Stimulated activated CD8-positive, alpha-beta memory T cell treated with anti-CD3 and anti-CD28 coated beads, Interleukin-7, amount 100 ng/mL, for 48 hours (primary cell): ENCODE data around the gene MCRIP1.

Experiments used
- DNase-seq, 2 donors: peaks; one replicate each; pipeline ENCODE4 v3.0.0-alpha.2; 2020; ENCODE audit warnings: low read depth in 1 of 2; ENCODE audit errors: extremely low read depth in 1 of 2

MCRIP1 gene, protein sequence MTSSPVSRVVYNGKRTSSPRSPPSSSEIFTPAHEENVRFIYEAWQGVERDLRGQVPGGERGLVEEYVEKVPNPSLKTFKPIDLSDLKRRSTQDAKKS

DNA sequence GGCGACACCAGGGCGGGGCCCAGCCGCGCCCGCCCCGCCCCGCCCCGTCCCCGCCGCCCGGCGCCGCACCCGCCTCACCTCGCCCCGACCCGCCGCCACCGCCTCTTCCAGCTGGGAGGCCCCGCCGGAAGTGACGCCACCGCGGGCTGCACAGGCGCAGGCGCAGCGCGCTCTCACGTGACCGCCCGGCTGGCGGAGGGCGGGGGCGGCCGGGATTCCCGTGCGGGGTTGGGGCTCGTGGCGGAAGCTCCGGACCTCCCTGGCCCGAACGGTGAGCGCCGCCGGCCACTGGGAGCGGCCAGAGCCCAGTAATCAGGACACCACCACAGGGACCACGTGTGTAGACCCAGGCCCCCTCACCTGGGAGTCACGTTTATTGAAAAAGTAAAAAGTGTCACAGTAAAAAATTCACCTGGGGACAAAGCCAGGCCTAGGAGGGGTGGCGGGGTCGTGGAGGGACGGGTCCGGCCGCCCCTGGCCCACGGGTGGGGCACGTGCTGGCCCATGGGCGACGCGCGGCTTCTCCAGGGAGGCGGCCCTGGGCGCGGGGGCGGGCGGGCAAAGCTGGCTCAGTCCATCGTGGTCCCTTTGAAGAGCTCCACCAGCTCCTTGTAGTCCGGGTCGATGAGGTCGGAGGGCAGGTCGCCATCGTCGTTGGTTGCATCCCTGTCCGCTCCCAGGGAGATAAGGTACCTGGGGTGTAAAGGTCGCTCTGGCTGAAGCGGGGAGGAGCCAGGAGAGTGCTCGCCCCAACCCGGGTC lies at the start of gene MCRIP1:
MCRIP1 (minus strand) TSS at position 132 of the 761 bp plus-strand sequence. CDS start 8,785 bp downstream, outside the sequence.
- DNase-seq = peak; percentile 93 to 97

DNA sequence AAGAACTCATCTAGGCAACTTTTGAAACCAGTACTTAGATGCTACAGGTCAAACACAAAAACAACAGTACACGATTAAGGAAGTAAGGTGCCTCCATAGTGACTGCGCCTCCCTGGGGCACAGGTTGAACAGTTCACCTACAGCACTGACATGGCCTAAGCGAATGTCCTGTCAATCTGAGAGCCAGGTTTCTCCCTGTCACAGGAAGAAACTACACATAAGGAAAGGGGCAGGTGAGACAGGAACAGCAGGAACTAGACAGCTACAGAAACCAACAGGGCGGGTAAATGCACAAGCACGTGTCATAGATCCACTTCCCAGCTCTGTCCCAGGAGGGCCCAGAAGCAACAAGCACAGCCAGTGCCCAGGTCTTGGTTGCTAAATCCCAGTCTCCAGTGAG lies 46.0 kb upstream of the MCRIP1 start:
- DNase-seq = no peak

DNA sequence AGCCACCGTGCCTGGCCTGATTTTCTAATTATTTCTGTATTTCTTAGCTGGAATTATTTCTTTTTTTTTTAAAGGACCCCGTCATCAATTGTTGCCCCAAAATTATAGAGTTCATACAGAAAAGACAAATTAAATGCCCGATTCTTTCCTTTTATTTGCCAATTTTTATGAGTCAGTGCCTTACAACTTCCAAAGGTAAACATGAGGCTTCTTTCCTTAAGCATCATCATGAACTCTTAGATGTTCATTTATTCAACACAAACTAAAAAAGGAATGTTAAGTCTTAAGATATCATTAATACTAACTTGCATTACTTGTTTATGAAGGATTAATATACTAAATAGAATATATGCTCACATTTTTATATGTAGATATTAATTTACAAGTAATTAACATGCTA lies 45.2 kb upstream of the MCRIP1 start:
- no peak for DNase-seq

DNA sequence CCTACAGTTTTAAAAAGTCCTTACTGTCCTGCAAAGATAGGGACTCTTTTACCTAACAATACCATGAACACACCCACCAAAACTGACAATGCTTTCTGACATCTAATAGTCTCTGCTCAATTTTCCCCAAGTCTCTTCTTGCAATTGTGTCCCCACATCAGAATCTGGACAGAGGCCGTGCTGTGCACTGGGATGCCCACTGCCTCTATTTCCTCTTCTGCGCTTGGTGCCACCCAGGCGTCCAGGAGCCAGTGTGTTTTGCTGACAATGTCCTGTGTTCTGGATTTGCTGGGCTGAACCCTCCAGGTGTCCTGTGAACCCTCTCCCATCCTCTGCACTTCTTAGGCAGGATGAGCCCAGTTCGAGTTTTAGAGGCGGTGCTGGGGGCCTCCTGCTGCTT lies 44.5 kb upstream of the MCRIP1 start:
- DNase-seq = no peak

DNA sequence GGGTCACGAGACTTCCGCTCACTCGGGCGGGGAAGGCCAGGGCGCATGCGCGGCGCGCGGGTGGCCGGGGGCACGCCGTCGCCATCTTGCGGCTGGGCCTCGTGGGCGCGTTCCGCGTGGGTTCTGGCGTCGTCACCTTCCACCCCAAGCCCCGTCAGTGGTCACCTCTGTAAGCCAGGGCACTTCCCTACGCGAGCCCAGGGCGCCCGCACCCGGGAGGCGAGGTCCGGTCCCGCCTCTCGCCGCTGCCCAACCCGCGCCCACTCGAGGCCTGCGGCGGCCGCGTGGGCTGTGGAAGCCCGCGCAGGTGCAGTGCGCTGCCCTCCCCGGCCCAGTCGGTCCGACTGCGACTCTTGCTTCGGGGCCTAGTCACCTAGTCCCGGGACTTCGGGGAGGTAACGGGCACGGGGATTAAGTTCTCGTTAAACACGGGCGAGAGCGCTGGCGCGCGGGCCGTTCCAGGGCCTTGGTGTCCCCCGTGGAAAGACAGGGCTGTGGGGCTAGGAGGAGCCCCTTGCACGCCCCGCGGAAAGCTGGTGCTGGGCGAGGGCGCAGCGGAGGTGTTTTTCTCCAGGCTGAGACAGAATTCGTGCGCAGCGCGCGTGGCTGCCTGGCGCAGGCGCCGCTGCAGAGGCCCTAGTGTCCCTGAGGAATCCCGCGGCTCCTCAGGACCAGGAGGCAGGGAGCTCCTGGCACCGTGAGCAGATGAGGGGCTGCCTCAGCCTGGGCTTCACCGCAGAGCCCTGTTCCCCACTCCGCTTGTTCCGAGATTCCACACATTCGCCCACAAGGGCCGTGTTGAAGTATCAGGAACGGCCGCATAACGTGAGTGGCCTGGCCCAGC lies 38.5 kb upstream of the MCRIP1 start:
- peak; percentile 90 to 93 for DNase-seq

DNA sequence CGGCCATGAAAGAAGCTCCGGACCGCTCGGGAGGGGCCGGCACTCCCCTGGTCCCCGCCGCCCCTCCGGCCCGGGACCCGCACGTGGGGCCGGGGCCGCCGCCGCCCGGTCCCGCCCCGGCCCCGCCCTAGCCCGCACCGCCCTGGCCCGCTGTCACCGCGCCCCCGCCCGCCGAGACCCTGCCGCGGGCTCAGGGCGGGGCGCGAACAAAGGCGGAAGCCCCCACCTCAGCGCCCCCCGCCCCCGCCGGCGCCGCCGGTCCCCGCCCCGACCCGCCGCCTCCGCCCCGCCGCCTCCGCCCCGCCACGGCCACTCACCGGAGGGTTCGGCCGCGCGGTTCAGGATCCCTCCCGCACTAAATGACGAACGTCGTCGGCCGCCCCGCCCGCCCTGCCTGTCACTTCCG lies 37.9 kb upstream of the MCRIP1 start, which contains the start of gene ARHGDIA:
ARHGDIA (minus strand) TSS at position 357 of the 406 bp plus-strand sequence. CDS start 1,407 bp downstream, outside the sequence.
- no peak for DNase-seq

DNA sequence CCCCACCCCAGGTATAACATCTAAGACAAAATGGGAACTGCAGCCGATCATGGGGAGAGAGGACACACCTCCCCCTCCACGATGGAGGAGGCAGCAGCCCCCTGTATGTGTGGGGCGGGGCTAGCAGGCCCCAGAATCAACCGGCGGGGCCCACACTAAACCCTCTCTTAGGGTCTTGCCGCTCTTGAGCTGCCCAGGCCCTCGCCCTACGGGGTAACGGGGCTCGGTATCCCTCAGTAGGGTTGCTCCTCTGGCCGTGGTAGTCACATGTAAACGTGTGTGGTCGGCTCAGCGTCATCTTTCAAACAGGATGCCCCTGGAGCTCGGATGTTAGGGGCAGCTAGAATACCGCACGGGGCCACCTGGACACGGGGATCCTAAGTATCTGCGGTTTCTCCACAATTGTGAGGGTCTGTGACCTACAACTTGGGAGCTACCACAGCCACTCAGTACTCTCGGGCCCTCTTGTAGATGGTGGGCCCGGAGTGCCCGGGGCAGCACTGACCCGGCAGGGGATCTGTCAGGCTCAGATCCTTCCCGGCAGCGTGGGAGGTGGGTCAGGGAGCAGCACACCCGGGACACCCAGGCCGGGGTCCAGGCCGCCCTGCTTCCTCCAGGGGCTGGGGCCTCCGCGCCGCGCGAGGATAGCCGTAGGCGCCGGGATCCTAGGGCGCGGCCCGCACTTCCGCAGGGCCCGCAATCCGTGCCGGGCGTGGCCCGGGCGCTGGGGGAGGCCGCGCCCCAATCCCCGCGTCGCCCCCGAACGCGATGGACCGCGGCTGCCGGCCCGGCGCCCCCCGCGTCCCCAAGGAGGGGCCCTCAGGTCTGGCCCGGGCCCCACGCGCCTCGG lies 37.3 kb upstream of the MCRIP1 start:
- no peak for DNase-seq

DNA sequence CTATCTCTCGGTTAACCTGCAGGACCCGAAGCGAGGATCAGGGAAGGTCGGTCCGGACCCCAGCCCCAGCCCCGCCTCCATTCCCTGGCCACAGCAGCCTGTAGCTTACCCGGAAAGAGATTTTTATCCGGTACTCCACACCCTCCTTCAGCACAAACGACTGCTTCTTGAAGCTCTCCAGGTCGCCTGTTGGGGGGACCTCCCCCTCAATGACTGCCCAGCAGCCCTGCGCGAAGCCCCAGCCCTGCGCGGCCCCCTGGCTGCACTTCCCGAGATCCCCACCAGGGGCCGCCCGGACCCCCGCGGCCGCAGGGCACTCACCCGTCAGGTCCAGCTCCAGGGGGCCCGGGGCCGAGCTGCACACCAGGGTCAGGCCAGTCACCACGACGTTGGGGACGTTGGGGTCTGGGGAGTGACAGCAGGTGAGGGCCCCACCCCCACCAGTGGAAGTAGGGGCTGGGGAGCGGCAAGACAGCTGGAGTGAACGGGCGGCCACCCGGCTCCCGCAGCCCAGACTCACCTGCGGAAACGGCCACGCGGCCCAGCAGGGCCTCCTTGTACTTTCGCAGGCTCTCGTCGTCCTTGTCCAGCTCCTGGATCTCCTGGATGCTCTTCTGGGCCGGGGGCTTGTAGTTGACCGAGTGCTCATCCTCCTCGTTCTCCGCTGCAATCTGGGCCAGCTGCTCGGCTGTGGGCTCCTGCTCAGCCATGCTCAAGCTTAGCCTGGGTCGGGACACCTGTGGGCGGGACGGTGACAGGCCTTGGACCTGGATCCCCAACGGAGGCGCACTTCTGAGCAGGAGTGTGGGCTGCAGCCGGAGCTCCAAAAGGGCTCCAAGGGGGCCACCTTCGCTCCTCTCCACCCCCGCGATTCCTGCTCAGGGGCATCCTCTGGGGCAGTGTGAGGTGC lies 36.4 kb upstream of the MCRIP1 start:
- no peak for DNase-seq

DNA sequence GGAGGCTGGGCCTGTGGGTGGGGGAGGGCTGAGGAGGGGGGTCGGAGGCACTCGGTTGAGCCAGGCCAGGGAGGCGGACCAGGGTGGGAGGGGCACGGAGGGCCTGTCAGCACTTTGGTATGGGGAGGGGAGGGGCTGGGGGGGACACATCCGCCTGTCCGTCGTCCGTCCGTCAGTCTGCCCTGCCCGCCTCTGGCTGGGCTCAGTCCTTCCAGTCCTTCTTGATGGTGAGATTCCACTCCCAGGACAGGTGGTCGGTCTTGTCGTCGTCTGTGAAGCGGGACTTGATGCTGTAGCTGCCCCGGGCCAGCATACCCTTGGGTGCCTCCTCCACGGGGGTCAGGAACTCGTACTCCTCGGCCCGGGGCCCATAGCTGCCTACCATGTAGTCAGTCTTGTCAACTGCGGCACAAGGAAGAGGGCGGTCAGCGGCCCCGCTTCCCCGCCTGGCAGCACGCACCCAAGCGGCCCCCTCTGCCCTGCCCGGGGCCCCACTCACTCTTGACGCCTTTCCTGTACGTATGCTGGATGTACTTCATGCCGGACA lies 35.7 kb upstream of the MCRIP1 start:
- no peak for DNase-seq

DNA sequence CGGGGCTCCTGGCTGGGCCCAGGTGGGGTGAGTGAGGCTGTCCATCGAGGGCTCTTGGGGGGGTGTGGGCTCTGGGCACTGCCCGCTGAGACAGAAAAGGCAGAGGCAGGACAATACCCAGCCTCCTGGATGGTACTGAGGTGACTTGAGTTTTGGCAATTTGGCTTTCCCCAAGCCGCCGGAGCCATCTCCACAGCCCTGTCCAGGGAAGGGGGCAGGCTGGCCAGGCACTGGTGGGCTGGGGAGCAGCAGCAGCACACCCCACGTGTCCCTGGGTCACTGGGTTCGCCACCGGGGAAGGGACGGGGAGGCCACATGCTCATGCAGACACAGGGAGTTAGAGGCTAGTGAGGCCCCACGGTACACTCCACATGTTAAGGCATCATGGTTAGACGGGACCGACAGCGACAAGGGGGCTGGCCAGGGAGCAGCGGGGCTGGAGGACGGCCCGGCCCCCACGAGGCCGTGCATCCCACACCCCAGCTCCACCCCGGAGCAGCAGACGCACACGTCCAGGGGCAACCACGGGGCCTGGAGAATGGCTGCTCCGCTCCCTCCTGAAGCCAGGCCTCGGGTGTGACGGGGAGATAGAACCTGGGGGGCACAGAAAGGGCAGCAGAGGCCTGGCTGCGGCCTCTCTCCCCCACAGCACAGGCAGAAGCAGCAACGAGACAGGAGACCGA lies 35.0 kb upstream of the MCRIP1 start:
- no peak for DNase-seq

DNA sequence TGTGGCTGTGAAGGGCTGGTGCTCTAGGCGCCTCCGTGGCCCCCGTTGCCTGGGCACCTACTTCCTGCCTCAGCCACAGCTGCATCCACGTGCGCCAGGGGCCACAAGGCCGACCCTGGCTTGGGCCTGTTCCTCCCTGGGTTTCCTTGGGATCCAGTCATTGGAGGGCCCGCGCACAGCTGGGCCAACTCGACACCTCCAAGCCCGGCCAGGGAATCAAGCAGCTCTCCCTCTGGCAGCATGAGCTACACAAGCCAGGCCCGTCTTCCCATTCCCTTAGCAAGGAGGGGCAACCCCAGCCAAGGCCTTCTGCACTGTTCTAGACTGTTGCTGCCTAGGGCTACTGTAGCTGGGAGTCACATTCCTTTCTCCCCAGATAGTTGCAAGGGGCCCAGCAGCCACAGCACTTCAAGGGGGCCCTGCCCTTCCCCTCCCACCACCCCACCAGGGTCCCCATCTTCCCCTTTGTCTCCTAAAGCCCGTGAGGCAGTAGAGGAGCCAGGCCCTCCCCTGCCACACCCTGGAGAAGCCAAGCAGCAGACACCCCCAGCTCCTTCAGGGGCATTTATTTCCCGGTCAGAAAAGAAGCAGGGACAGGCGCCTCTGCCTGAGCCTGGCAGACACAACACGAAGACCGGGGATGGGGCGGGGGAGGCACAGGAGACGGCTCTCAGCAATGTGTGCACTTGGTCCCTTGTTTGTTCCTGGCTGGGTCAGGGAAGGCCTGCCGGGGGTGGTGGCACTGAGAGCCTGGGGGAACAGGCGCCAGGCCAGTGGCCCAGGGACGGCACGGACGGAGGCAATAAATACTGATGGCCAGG lies 34.3 kb upstream of the MCRIP1 start:
- DNase-seq = no peak

DNA sequence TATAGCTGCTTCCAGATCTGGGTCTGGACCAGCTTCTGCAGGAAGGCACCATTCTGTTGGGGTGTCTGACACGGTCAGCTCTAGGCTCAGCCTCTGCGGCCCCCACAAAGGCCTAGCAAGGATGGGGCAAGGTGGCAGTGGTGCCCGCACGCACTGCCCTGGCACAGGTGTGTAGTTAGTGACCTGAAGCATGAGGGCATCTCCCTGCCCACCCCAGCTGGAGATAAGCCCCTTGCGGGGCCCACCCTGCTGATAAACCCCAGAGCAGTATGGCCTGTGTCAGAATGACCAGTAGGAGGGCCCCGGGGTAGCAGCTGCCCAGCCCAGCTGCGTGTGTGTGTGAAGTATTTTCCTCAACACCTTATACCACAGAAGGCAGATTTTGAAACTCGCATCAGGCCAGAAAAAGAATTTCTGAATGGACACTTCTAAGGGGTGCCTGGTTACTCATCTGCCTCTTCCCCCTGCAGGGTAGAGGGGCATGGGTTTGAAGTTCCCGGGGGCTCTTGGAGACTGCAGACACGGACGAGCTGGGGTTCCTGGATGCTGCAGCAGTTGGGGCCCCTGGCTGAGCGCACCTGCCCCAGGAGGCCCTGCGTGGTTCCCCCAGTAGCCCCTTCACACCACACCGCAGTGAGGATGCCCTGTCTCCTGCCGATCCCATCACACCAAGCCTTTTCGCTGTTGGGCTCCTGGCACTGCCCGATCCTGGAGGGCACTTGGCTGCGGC lies 33.5 kb upstream of the MCRIP1 start:
- no peak for DNase-seq

DNA sequence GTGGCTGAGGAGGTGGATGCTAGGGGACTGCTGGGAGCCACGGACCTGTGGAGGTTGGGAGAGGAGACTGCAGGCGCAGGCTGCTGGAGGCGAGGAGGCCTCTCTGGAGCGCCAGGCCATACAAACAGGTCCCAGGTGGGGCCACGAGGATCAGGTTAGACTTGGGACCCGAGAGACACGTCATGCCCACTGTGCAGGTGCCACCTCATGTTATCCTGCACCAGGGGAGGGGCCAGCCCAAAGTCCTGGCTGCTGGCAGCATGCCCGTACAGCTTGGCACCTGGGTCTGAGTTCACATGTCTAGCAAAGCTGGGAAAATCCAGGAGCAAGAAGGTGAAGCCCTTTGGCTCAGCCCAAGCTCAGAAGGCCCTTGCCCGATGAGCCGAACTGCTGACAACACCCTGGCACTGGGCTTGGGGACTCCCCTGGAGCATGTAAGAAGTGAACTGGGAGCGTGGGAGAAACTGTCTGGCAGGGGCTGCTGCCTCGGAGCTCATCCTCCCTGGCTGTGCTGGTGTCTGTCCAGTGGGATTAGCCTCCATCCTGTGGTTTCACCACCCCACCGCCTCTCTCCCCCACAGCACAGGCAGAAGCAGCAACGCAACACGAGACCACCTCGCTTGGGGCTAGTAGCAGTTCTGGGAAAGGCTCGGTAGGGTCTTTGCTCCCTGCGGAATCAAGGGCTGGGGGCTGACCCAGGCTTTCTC lies 32.8 kb upstream of the MCRIP1 start:
- no peak for DNase-seq

DNA sequence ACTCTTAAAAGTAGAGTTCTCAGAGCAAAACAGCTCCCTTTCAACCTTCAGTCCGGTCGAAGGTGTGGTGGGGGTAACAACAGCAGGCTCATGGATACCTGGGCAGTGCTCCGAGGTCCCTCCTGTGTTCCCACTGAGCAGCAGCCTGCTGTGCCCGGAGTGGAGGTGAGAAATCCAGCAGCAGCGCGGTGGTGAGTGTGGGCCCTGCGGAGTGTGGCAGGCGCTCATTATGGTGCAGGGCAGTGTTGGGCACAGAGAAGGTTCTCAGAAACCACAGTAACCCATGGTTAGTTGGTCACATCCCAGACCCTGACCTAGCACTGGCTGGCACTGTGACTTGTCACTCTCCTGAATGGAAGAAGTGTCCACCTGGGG lies 32.3 kb upstream of the MCRIP1 start:
- no peak for DNase-seq

DNA sequence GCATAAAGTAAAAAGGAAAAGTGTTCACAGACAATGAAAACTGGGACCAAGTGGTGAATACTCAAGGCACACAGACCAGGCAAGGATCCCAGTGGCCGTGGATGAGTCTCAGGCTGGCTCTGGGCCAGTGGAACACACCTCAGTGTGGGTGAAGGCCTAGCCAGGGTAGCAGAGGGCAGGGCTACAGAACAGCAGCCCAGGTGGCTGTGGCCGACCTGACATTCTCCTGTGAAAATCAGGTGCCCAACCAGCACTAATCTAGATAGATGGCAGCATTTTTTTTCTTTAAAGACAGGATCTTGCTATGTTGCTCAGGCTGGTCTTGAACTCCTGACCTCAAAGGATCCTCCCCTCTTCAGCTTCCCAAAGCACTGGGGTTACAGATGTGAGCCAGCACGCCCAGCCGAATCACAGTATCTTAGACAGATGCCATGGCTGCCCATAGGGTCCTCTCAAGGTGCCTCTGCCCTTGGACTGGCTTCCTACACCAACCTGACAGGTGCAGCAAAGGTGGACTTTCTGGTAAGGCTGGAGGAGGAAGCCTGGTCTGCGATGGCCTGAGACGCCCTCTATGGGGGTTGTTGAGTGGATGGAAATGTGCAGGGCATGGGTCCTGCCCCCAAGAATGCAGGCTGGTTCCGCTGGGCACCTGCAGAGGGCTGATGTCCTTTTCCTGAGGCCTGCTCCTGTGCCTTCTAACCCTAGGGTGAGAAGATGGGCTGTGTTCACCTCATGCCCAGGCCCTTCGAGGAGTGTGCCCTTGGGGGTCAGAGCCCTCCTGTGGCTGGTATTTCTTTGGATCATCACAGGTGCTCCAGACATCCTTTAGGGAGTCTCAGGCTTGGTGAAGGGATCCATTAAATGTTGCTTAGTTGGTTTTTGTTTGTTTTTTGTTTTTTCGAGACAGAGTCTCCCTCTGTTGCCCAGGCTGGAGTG lies 31.0 kb upstream of the MCRIP1 start:
- no peak for DNase-seq
